Esophagus muscularis mucosa (tissue), 4 donors: ENCODE results near the gene E2F6. TPM values are rescaled to one million over a fixed set of nuclear protein-coding genes. Genes with fewer than 3 reads are reported as not detected.

ENCODE experiments used
- DNase-seq: peaks from one replicate; pipeline ENCODE4 v3.0.0-alpha.2; 2017; ENCODE audit errors: extremely low spot score
- H3K27ac ChIP-seq, 4 donors: fragments of 200-600 bp; sonication (generic); replicated peaks in 1 of 4; 1 replicate in 3 of 4; 2 replicates in 1 of 4; pipeline ENCODE4 v1.5.1; 2016 to 2019; ENCODE audit warnings: mild to moderate bottlenecking in 1 of 4
- H3K27me3 ChIP-seq, 4 donors: fragments of 200-600 bp; sonication (generic); one replicate each; pipeline versions ENCODE4 v1.5.1 to v1.6.0; 2016 to 2019
- H3K36me3 ChIP-seq, 4 donors: fragments of 200-600 bp; sonication (generic); one replicate each; pipeline ENCODE4 v1.5.1; 2016 to 2019
- H3K4me1 ChIP-seq, 4 donors: fragments of 200-600 bp; sonication (generic); one replicate each; pipeline ENCODE4 v1.5.1; 2016 to 2019
- H3K4me3 ChIP-seq, 4 donors: fragments of 200-600 bp; sonication (generic); 1 replicate in 2 of 4; 2 replicates in 2 of 4; pipeline ENCODE4 v1.5.1; 2016 to 2019; ENCODE audit warnings: mild to moderate bottlenecking in 4 of 4, moderate library complexity in 1 of 4
- H3K9me3 ChIP-seq, 4 donors: fragments of 200-600 bp; sonication (generic); 1 replicate in 3 of 4; 2 replicates in 1 of 4; pipeline ENCODE4 v1.5.1; 2016 to 2019
- EP300 ChIP-seq: sonication (generic); formaldehyde crosslinking; IDR thresholded peaks from one replicate; pipeline ENCODE4 v1.6.1; 2017; ENCODE audit warnings: antibody characterized with exemption
- POLR2A ChIP-seq: fragments of 450-650 bp; IDR thresholded peaks from one replicate; pipeline ENCODE4 v1.6.1; 2017; ENCODE audit warnings: antibody characterized with exemption, moderate library complexity, mild to moderate bottlenecking, low read depth
- POLR2AphosphoS5 ChIP-seq, 2 donors: sonication (generic); formaldehyde crosslinking; IDR thresholded peaks; one replicate each; pipeline ENCODE4 v1.6.1; 2017; ENCODE audit warnings: antibody characterized with exemption in 2 of 2
- WGBS: methylation state at CpG from one replicate; pipeline ENCODE4 v1.1.5; 2018; 5-methylcytosine and 5-hydroxymethylcytosine counted together
- intact Hi-C: fragments of 100-400 bp; cut with DNase I; formaldehyde crosslinking; loops from one replicate; pipeline ENCODE4 v1.15.1; 2023
- total RNA-seq, 4 donors: library from RNA; depleted of rRNA; stranded (reverse); fragments of >200 nt; gene quantifications; one replicate each; pipeline versions ENCODE4 v1.1.0 to v1.2.1, GENCODE V29; 2016
- TF ChIP-seq, protein P1 (sequence below), 3 experiments: fragments of 200-600 bp in 2 of 3; fragments of 450-650 bp in 1 of 3; sonication (generic) in 2 of 3; IDR thresholded peaks; one replicate each; pipeline ENCODE4 v1.5.1; 2017 to 2019; ENCODE audit warnings: antibody characterized with exemption in 3 of 3, mild to moderate bottlenecking in 2 of 3, moderate library complexity in 1 of 3

E2F6 gene
- total RNA-seq, 4 donors from 2014 or later, result 10.9 to 18.0 (median 17.0) TPM

DNA sequence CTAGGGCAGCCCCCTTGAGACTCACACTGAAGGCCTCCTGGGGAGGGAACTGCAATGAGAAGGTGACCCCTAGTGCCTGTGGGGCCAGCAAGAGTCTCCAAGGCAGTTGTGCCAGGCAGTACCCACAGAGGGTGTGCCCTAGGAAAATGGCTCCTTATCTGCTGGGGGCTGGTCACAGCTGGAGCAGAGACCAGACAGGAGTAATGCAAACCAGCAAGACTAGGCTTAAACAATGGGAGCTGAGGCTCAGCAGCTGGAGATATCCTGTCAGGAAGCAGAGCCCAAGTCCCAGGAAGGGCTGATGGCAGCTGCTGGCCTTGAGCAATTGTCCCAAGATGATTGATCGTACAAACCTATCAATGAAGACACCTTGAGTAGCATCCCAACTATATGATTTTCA is 26.8 kb upstream of the E2F6 start:
- H3K36me3 ChIP-seq, result no peaks in the 10 kb centered on the region
- no peak overlapping the region for H3K27ac ChIP-seq
- TF ChIP-seq, protein P1, sequence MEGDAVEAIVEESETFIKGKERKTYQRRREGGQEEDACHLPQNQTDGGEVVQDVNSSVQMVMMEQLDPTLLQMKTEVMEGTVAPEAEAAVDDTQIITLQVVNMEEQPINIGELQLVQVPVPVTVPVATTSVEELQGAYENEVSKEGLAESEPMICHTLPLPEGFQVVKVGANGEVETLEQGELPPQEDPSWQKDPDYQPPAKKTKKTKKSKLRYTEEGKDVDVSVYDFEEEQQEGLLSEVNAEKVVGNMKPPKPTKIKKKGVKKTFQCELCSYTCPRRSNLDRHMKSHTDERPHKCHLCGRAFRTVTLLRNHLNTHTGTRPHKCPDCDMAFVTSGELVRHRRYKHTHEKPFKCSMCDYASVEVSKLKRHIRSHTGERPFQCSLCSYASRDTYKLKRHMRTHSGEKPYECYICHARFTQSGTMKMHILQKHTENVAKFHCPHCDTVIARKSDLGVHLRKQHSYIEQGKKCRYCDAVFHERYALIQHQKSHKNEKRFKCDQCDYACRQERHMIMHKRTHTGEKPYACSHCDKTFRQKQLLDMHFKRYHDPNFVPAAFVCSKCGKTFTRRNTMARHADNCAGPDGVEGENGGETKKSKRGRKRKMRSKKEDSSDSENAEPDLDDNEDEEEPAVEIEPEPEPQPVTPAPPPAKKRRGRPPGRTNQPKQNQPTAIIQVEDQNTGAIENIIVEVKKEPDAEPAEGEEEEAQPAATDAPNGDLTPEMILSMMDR (IDR thresholded peaks at IDR 0.05), result no peak
- TF ChIP-seq POLR2A, result no peak
- intact Hi-C loops, result no loop called here
- no peaks in the 10 kb centered on the region for H3K9me3 ChIP-seq
- peaks cover 0 to 18% (median 9%) of the 10 kb centered on the region in 4 donors for H3K4me1 ChIP-seq
- DNase-seq, result peak; percentile 83
- no peak overlapping the region for H3K4me3 ChIP-seq
- peaks cover 0 to 23% (median 0%) of the 10 kb centered on the region in 4 donors for H3K27me3 ChIP-seq
- WGBS, result 83% methylated on average over 1 of the region's 1 CpG

DNA sequence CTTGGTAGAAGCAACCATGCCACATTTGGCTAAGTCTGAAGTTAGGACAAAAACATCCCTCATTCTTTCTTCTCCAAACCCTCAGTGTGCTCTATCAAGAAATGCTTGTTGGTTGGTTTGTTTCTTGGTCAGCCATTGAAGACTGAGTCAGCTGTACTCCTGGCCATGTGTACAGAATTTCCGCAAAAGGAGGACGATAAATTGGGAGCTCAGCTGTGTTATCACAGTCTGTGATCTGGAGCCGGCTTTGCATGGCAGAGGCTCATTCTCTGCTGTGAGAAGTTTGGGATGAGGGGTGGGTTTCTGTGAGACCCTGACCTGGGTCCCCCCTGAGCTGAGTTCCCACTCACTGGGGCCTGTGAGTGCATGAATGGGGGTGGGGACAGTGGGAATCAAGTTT is 26.3 kb upstream of the E2F6 start:
- Histone ChIP-seq H3K36me3 (no peaks in the 10 kb centered on the region), H3K9me3 (no peaks in the 10 kb centered on the region), H3K27ac (peak overlapping the region in 1 of 4 donors; percentile 34), H3K27me3 (peaks cover 0 to 28% (median 0%) of the 10 kb centered on the region in 4 donors), H3K4me1 (peaks cover 0 to 18% (median 7%) of the 10 kb centered on the region in 4 donors), H3K4me3 (no peak overlapping the region)
- TF ChIP-seq EP300, result no peak
- no peak for TF ChIP-seq POLR2AphosphoS5 (IDR thresholded peaks at IDR 0.05)
- TF ChIP-seq POLR2A, result no peak
- TF ChIP-seq, protein P1 (IDR thresholded peaks at IDR 0.05), result no peak
- WGBS, result 79% methylated on average over 3 of the region's 3 CpGs
- no peak for DNase-seq
- intact Hi-C loops, result no loop called here

DNA sequence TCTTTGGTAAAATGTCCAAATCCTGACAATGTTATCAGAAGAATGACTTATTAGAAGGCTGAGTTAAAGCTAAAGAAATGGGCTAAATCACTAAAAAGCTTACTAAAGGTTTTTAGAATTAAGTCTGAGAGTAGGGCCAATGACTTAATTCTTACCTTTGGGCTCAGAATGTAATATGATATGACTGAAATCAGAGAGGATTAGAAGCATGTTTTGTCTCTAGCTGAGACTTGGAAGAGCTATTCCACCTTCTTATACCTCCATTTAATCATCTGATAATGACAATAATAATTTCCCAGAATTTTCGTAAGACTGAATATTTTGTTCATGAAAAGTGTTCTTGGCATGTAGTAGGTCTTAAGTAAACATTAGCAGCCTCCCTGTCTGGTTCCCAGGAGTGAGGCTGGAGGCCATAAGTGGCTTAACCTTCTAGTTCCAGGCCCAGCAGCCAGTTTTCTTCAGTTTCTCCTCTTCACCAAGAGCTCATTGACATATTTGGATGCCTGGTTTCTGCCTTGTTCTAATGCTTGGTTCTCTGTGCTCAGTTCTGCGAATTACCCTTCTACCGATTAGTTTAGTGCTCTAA is 25.5 kb upstream of the E2F6 start:
- no peak overlapping the region for H3K4me3 ChIP-seq
- intact Hi-C loops, result no loop called here
- H3K36me3 ChIP-seq, result no peaks in the 10 kb centered on the region
- no peak for DNase-seq
- H3K9me3 ChIP-seq, result no peaks in the 10 kb centered on the region
- peaks cover 0 to 18% (median 7%) of the 10 kb centered on the region in 4 donors for H3K4me1 ChIP-seq
- peaks cover 0 to 33% (median 0%) of the 10 kb centered on the region in 4 donors for H3K27me3 ChIP-seq
- 65% methylated on average over 3 of the region's 3 CpGs for WGBS
- H3K27ac ChIP-seq, result peak overlapping the region in 3 of 4 donors; percentile 19 to 45 (median 34)
- TF ChIP-seq, protein P1 (IDR thresholded peaks at IDR 0.05), result no peak
- no peak for TF ChIP-seq POLR2AphosphoS5 (IDR thresholded peaks at IDR 0.05)
- no peak for TF ChIP-seq POLR2A
- no peak for TF ChIP-seq EP300

DNA sequence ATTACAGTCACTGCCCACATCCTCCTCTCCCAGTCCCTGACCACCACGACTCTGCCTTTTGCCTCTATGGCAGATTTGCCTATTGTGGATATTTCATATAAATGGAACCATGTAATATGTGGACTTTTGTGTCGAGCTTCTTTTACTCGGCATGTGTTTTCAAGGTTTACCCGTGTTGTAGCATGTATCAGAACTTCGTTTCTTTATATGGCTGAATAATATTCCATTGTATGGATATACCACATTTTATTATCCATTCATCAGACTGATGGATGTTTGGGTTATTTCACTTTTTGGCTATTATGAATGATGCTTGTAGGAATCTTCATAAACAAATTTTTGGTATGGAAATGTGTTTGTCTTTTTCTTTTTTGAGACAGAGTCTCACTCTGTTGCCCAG is 24.2 kb upstream of the E2F6 start:
- intact Hi-C loops, result no loop called here
- Histone ChIP-seq H3K4me3 (no peak overlapping the region), H3K36me3 (no peaks in the 10 kb centered on the region), H3K9me3 (no peaks in the 10 kb centered on the region), H3K27ac (peak overlapping the region in 1 of 4 donors; percentile 42), H3K4me1 (peaks cover 0 to 12% (median 2%) of the 10 kb centered on the region in 4 donors), H3K27me3 (peaks cover 0 to 37% (median 6%) of the 10 kb centered on the region in 4 donors)
- DNase-seq, result no peak
- 95% methylated on average over 5 of the region's 5 CpGs for WGBS
- TF ChIP-seq EP300 (no peak), POLR2AphosphoS5 (IDR thresholded peaks at IDR 0.05) (no peak), POLR2A (no peak)
- TF ChIP-seq, protein P1 (IDR thresholded peaks at IDR 0.05), result no peak

DNA sequence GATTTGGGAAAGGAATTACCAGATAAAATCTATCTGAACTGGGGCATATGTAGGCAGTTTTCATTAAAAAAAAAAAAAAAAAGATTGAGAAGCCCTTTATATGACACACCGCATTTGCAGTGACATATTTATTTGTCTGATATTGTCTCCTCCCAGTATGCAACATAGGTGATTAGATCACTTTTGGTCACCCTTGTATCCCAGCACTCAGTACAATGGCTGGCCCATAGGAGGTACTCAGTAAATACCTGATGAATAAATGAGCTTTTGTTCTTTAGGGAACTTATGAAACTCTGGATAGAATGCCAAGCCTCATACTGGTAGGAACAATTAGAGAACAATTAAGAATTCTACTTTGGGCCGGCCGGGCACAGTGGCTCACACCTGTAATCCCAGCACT is 22.8 kb upstream of the E2F6 start:
- TF ChIP-seq, protein P1 (IDR thresholded peaks at IDR 0.05), result no peak
- TF ChIP-seq EP300 (no peak), POLR2A (no peak), POLR2AphosphoS5 (IDR thresholded peaks at IDR 0.05) (no peak)
- intact Hi-C loops, result no loop called here
- peaks cover 0 to 44% (median 18%) of the 10 kb centered on the region in 4 donors for H3K27me3 ChIP-seq
- H3K4me3 ChIP-seq, result no peak overlapping the region
- DNase-seq, result no peak
- H3K36me3 ChIP-seq, result no peaks in the 10 kb centered on the region
- H3K27ac ChIP-seq, result no peak overlapping the region
- peaks cover 0 to 12% (median 2%) of the 10 kb centered on the region in 4 donors for H3K4me1 ChIP-seq
- no peaks in the 10 kb centered on the region for H3K9me3 ChIP-seq
- WGBS, result 69% methylated on average over 3 of the region's 3 CpGs
